ENCODE results near the gene ZBTB47. TPM values are rescaled to one million over a fixed set of nuclear protein-coding genes. Genes with fewer than 3 reads are reported as not detected.
A peak's percentile ranks its signal among the peaks of the same experiment; 100 is the strongest.

Gene ZBTB47
- total RNA-seq, 2 donors from 2014 or later, result 0.89 to 1.1 TPM

DNA sequence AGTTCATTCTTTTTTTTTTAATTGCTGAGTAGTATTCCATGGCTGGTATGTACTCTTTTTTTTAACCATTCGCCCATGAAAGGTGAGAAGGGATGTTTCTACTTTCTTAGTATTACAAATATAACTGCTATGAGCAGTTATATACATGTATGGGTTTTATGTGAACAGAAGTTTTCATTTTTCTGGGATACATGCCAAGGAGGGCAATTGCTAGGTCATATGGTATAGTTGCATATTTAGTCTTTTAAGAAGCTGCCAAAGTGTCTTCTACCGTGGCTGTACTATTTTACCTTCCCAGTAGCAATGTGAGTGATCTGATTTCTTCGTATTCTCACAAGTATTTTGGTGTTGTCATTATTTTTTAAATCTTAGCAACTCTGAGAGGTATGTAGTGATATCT, 20.6 kb downstream of the ZBTB47 start:
- H3K27ac Mint-ChIP-seq, result no peak overlapping the region

DNA sequence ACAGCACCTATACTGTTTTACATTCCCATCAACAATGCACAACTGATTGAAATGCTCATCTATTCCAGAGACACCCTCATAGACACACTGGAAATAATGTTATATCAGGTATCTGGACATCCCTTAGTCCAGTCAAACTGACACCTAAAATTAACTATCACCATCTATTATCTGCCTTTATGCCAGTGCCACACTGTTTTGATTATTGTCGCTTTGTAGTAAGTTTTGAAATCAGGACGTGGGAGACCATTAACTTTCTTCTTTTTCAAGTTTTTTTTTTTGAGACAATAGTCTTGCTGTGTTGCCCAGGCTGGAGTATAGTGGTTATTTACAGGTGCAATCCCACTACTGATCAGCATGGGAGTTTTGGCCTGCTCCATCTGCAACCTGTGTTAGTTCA, 22.4 kb downstream of the ZBTB47 start:
- H3K4me1 Mint-ChIP-seq, result no peaks in the 10 kb centered on the region
- H3K9me3 ChIP-seq (ENCODE audit: control insufficient read depth, low read length, poor library complexity, severe bottlenecking), result peaks cover 3% of the 10 kb centered on the region
- no peak for ATAC-seq
- no peak for DNase-seq
- no peaks in the 10 kb centered on the region for H3K27me3 Mint-ChIP-seq
- H3K4me3 Mint-ChIP-seq, result no peak overlapping the region
- no peak overlapping the region for H3K27ac Mint-ChIP-seq
- no peaks in the 10 kb centered on the region for H3K36me3 Mint-ChIP-seq (ENCODE audit: low read depth)

More for the DNA sequence above, 20.6 kb downstream of the ZBTB47 start:
- peaks cover 3% of the 10 kb centered on the region for H3K9me3 ChIP-seq (ENCODE audit: control insufficient read depth, low read length, poor library complexity, severe bottlenecking)
- ATAC-seq (no peak), DNase-seq (no peak)
- Mint-ChIP-seq H3K4me3 (no peak overlapping the region), H3K4me1 (no peaks in the 10 kb centered on the region), H3K36me3 (ENCODE audit: low read depth) (no peaks in the 10 kb centered on the region), H3K27me3 (no peaks in the 10 kb centered on the region)

DNA sequence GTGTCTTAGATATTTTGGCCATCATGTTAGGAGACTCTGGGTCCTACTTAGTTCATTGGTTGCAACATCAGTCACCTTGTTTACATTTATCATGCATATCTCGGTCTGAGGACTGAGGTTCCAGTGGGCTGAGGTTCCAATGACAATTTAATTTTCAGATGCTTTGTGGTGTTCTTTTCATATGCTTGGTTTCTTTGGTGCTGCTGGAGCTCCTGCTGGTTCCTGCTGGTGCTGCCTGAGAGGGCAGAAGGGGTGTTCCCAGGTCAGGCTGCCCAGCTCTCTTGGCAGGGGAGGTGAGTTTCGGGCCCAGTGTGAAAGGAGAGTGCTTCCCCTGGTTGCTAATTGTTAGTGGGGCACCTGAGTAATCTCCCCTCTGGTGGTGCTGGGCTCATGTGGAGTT, 24.9 kb downstream of the ZBTB47 start:
- peaks cover 19% of the 10 kb centered on the region for H3K27me3 Mint-ChIP-seq
- no peak overlapping the region for H3K27ac Mint-ChIP-seq
- no peaks in the 10 kb centered on the region for H3K36me3 Mint-ChIP-seq (ENCODE audit: low read depth)
- peaks cover 2% of the 10 kb centered on the region for H3K4me1 Mint-ChIP-seq
- H3K9me3 ChIP-seq (ENCODE audit: control insufficient read depth, low read length, poor library complexity, severe bottlenecking), result peaks cover 3% of the 10 kb centered on the region
- no peak overlapping the region for H3K4me3 Mint-ChIP-seq
- DNase-seq, result no peak
- ATAC-seq, result no peak

DNA sequence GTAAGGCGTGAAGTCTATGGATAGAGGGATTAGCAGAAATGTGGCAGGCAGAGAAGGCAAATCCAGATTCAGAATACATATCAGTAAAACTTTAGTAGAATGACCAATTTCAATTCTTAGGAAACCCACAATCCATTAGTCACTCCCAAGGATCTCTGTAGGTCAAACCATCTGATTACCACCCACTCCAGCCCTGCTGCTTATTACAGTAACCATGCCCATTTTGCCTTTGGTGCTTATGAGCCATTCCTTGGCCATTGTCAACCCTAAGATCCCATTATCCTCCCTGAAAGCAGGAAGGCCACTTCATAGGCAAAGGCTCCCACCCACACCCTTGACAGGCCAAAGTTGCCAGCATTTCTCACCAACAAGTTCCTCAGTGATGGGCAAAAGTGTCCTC, 26.8 kb downstream of the ZBTB47 start:
- DNase-seq (no peak), ATAC-seq (no peak)
- peaks cover 3% of the 10 kb centered on the region for H3K9me3 ChIP-seq (ENCODE audit: control insufficient read depth, low read length, poor library complexity, severe bottlenecking)
- Mint-ChIP-seq H3K4me1 (peaks cover 2% of the 10 kb centered on the region), H3K36me3 (ENCODE audit: low read depth) (no peaks in the 10 kb centered on the region), H3K27ac (no peak overlapping the region), H3K27me3 (peaks cover 21% of the 10 kb centered on the region), H3K4me3 (no peak overlapping the region)

DNA sequence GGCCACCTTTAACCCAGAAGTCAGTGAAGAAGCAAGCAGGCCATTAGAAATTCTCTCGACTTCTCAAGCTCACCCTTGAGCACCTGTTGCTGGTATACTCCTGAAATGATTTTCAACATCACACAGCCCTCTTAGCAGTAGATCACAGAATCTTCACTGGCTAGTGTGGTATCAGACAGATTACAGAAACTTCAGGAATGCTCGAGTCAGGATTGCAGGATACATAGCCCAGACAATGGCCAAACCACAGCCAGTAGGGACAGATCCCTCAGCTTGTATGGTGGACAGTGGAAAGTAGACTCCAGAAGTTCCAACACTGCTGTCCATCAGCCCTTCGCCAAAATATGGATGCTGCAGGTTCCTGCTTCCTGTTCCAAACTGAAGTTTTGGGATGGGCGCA, 27.3 kb downstream of the ZBTB47 start:
- Mint-ChIP-seq H3K36me3 (ENCODE audit: low read depth) (no peaks in the 10 kb centered on the region), H3K4me3 (no peak overlapping the region), H3K27me3 (peaks cover 24% of the 10 kb centered on the region), H3K4me1 (peaks cover 3% of the 10 kb centered on the region), H3K27ac (no peak overlapping the region)
- DNase-seq, result no peak
- no peak for ATAC-seq
- H3K9me3 ChIP-seq (ENCODE audit: control insufficient read depth, low read length, poor library complexity, severe bottlenecking), result peaks cover 3% of the 10 kb centered on the region

DNA sequence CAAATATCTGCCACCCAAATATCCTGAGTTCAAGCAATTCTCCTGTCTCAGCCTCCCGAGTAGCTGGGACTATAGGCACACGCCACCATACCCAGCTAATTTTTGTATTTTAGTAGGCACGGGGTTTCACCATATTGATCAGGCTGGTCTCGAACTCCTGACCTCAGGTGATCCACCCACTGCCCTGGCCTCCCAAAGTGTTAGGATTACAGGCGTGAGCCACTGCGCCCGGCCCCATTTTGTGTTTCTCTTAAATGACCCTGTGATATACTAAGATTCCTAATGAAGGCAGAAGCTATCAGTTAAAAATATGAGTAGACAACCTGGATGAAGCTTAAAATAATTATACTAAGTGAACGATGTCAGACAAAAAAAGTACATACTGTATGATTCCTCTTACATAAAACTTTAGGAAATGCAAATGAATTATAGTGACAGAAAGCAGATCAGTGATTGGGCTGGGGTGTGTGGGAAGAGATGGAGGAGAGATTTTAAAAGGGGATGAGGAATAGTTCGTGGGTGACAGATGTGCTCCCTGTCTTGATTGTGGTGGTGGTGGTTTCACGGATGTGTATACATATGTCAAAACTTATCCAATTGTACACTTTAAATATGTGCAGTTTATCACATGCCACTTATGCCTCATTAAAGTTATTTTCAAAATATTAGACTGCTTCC, 28.0 kb downstream of the ZBTB47 start:
- DNase-seq (no peak), ATAC-seq (no peak)
- peaks cover 3% of the 10 kb centered on the region for H3K9me3 ChIP-seq (ENCODE audit: control insufficient read depth, low read length, poor library complexity, severe bottlenecking)
- Mint-ChIP-seq H3K27ac (no peak overlapping the region), H3K4me1 (peaks cover 6% of the 10 kb centered on the region), H3K36me3 (ENCODE audit: low read depth) (no peaks in the 10 kb centered on the region), H3K4me3 (no peak overlapping the region), H3K27me3 (peaks cover 30% of the 10 kb centered on the region)

DNA sequence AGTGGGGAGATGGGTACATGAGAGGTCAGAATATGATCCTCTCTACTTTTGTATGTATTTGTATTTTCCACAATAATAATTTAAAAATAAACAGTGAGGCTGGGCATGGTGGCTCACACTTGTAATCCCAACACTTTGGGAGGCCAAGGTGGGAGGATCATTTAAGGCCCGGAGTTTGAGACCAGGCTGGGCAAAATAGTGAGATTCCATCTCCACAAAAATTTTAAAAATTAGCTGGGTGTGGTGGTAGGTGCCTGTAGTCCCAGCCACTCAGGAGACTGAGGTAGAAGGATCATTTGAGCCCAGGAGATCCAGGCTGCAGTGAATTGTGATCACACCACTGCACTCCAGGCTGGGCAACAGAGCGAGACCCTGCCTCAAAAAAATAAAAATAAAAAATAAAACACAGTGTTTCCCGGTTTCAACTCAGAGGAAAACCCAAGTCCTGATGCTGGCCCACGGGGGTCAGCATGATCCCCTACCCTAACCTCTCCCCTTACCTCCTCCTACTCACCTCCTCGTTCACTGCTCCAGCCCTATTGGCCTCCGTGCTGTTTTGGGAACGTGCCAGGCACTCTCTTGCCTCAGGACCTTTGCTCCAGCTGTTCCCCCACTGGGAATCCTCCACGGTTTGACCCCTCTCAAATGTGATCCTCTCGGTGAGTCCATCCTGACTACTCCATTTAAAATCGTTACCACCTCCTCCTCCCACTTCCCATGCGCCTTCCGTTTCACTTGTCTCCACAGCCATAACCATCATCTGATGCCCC, 29.0 kb downstream of the ZBTB47 start:
- no peaks in the 10 kb centered on the region for H3K36me3 Mint-ChIP-seq (ENCODE audit: low read depth)
- peaks cover 6% of the 10 kb centered on the region for H3K4me1 Mint-ChIP-seq
- H3K4me3 Mint-ChIP-seq, result no peak overlapping the region
- no peak for ATAC-seq
- H3K27me3 Mint-ChIP-seq, result peaks cover 30% of the 10 kb centered on the region
- DNase-seq, result no peak
- peak overlapping the region; percentile 53 for H3K27ac Mint-ChIP-seq
- H3K9me3 ChIP-seq (ENCODE audit: control insufficient read depth, low read length, poor library complexity, severe bottlenecking), result peaks cover 3% of the 10 kb centered on the region

DNA sequence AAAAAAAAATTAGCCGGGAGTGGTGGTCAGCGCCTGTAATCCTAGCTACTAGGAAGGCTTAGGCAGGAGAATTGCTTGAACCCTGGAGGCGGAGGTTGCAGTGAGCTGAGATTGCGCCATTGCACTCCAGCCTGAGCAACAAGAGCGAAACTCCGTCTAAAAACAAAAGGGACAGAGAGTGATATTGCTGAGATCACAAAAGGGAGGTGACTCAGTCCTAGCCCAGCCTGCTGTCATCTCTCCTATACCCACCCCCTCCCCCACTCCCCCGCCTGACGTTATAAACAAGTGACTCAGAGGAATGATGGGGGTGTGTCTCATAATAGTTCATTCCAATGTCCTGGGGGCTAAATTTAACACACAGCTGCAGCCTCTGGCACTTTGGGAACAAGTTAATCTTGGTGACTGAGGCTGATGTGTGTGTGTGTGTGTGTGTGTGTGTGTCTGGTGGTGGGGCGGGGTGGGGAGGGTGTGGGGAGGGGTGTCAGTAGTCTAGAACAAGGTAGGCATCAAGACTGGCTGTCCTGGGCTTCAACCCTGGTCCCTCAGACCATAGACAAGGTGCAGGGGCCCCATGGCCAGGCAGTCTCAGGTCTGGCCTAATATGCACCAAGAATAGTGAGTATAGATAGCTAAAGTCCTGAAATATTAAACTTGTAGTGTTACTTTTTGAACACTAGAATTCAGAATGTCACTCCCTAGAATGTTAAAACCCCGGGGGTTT, 30.5 kb downstream of the ZBTB47 start:
- DNase-seq (no peak), ATAC-seq (peak; percentile 20)
- Mint-ChIP-seq H3K27me3 (peaks cover 30% of the 10 kb centered on the region), H3K4me1 (peaks cover 6% of the 10 kb centered on the region), H3K27ac (no peak overlapping the region), H3K4me3 (no peak overlapping the region), H3K36me3 (ENCODE audit: low read depth) (no peaks in the 10 kb centered on the region)
- H3K9me3 ChIP-seq (ENCODE audit: control insufficient read depth, low read length, poor library complexity, severe bottlenecking), result no peaks in the 10 kb centered on the region

DNA sequence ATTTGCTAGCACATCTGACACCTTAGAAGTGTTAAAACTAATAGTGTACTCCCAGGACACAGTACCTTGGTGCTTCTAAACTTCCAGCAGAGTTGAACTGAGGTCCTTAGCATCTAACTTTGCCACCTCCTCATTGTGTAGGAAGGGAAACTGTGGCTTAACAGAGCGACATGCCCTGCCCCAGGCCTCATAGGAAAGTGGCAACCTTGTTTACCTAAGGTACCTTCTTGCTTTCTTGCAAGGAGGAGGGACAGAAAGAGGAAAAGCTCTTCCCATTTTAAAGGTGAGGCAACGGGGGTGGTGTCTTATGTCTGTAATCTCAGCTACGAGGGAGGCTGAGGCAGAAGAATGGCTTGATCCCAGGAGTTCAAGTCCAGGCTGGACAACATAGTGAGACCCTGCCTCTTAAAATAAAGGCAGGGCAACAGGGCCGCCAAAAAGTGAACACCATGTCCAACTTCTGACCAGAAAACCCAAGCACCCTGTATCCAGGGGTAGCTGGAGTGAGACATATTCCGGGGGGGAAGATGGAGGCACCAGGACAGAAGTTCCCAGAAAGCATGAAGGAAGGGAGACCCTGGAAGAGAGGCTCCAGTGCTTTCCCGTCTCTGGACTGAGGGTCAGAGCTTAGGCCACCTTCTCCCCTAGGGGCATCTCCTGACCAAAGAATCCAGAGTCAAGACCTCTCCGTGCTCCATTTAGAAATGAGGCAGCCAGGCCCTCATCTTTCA, 31.3 kb downstream of the ZBTB47 start:
- no peak for ATAC-seq
- H3K36me3 Mint-ChIP-seq (ENCODE audit: low read depth), result no peaks in the 10 kb centered on the region
- peaks cover 6% of the 10 kb centered on the region for H3K4me1 Mint-ChIP-seq

DNA sequence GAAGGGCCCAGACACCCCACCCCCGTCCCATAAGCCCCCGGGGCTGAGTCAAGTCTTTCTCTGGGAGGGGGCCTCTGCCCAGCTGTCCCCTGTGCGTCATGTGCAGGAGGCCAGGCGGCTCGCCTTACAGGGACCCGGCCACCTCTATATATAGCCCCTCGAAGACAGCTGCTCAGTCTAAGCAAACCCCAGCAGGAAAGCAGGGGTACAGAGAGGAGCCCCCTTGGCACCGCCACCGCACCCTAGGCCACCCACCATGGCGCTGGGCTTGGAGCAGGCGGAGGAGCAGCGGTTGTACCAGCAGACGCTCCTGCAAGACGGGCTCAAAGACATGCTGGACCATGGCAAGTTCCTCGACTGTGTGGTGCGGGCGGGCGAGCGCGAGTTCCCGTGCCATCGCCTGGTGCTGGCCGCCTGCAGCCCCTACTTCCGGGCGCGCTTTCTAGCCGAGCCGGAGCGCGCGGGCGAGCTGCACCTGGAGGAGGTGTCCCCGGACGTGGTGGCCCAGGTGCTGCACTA, 31.9 kb downstream of the ZBTB47 start, which contains the start of gene KLHL40:
KLHL40 (plus strand) TSS at position 175 of the 519 bp plus-strand sequence; CDS start at position 257, 82 bp downstream.
- Mint-ChIP-seq H3K27me3 (peaks cover 30% of the 10 kb centered on the region), H3K27ac (no peak within 1 kb of the TSS), H3K4me1 (peaks cover 6% of the 10 kb centered on the region), H3K4me3 (no peak within 1 kb of the TSS), H3K36me3 (ENCODE audit: low read depth) (no peaks in the 10 kb centered on the region)
- ATAC-seq, result no peak
- DNase-seq, result no peak
- H3K9me3 ChIP-seq (ENCODE audit: control insufficient read depth, low read length, poor library complexity, severe bottlenecking), result no peaks in the 10 kb centered on the region

More for the DNA sequence above, 31.3 kb downstream of the ZBTB47 start:
- no peaks in the 10 kb centered on the region for H3K9me3 ChIP-seq (ENCODE audit: control insufficient read depth, low read length, poor library complexity, severe bottlenecking)
- peaks cover 30% of the 10 kb centered on the region for H3K27me3 Mint-ChIP-seq
- no peak for DNase-seq
- H3K4me3 Mint-ChIP-seq, result no peak overlapping the region
- H3K27ac Mint-ChIP-seq, result no peak overlapping the region

DNA sequence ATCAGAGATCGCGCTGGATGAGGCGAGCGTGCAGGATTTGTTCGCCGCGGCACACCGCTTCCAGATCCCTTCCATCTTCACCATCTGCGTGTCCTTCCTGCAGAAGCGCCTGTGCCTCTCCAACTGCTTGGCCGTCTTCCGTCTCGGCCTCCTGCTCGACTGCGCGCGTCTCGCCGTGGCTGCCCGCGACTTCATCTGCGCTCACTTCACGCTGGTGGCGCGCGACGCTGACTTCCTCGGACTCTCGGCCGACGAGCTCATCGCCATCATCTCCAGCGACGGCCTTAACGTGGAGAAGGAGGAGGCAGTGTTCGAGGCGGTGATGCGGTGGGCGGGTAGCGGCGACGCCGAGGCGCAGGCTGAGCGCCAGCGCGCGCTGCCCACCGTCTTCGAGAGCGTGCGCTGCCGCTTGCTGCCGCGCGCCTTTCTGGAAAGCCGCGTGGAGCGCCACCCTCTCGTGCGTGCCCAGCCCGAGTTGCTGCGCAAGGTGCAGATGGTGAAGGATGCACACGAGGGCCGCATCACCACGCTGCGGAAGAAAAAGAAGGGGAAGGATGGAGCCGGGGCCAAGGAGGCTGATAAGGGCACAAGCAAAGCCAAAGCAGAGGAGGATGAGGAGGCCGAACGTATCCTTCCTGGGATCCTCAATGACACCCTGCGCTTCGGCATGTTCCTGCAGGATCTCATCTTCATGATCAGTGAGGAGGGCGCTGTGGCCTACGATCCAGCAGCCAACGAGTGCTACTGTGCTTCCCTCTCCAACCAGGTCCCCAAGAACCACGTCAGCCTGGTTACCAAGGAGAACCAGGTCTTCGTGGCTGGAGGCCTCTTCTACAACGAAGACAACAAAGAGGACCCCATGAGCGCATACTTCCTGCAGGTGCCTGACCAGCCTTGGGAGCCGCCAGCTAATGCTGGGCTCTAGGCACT, 32.7 kb downstream of the ZBTB47 start:
- no peaks in the 10 kb centered on the region for H3K9me3 ChIP-seq (ENCODE audit: control insufficient read depth, low read length, poor library complexity, severe bottlenecking)
- Mint-ChIP-seq H3K36me3 (ENCODE audit: low read depth) (no peaks in the 10 kb centered on the region), H3K27me3 (peaks cover 29% of the 10 kb centered on the region), H3K27ac (no peak overlapping the region), H3K4me1 (peaks cover 6% of the 10 kb centered on the region), H3K4me3 (no peak overlapping the region)
- no peak for DNase-seq
- ATAC-seq, result no peak

Data from T-helper 17 cell (primary cell).